Prostate gland (tissue), 2 donors: ENCODE results near the gene PRRX1. TPM values are rescaled to one million over a fixed set of nuclear protein-coding genes. Genes with fewer than 3 reads are reported as not detected.

Source experiments
- DNase-seq: peaks from one replicate; pipeline ENCODE4 v3.0.0-alpha.2; 2019; ENCODE audit warnings: low spot score
- H3K27ac ChIP-seq, 2 donors: fragments of 200-600 bp; sonication (generic); 2 replicates each; pipeline ENCODE4 v1.5.1; 2017 to 2019
- H3K27me3 ChIP-seq: fragments of 200-600 bp; sonication (generic); replicated peaks from 2 replicates; pipeline ENCODE4 v1.5.1; 2019; ENCODE audit not compliant: insufficient read depth
- H3K36me3 ChIP-seq, 2 donors: fragments of 200-600 bp; sonication (generic); 1 replicate in 1 of 2; 2 replicates in 1 of 2; pipeline versions ENCODE4 v1.5.1 to v1.8.1; 2017 to 2019
- H3K4me1 ChIP-seq: fragments of 200-600 bp; sonication (generic); replicated peaks from 2 replicates; pipeline ENCODE4 v1.5.1; 2019
- H3K4me3 ChIP-seq, 2 donors: fragments of 200-600 bp; sonication (generic); 2 replicates each; pipeline ENCODE4 v1.5.1; 2017 to 2019
- H3K9me3 ChIP-seq: fragments of 200-600 bp; sonication (generic); 2 replicates; pipeline ENCODE4 v1.5.1; 2017
- POLR2A ChIP-seq: fragments of 450-650 bp; IDR thresholded peaks from one replicate; pipeline ENCODE4 v1.6.1; 2016; ENCODE audit warnings: antibody characterized with exemption, mild to moderate bottlenecking
- POLR2AphosphoS5 ChIP-seq: sonication (generic); formaldehyde crosslinking; IDR thresholded peaks from one replicate; pipeline ENCODE4 v1.6.1; 2017; ENCODE audit warnings: antibody characterized with exemption
- WGBS: methylation state at CpG from one replicate; pipeline ENCODE4 v1.1.5; 2018; 5-methylcytosine and 5-hydroxymethylcytosine counted together
- intact Hi-C: fragments of 100-400 bp; cut with DNase I; formaldehyde crosslinking; loops from one replicate; pipeline ENCODE4 v1.14.2; 2022
- total RNA-seq, 2 donors: library from RNA; depleted of rRNA; stranded (reverse); fragments of >200 nt; gene quantifications; one replicate each; pipeline ENCODE4 v1.1.0, GENCODE V29; 2016
- TF ChIP-seq, protein P1 (sequence below), 4 experiments: fragments of 200-600 bp in 2 of 4; fragments of 450-650 bp in 2 of 4; sonication (generic) in 2 of 4; IDR thresholded peaks; 1 replicate in 3 of 4; 2 replicates in 1 of 4; pipeline ENCODE4 v1.5.1; 2016 to 2019; ENCODE audit warnings: antibody characterized with exemption in 4 of 4, mild to moderate bottlenecking in 2 of 4, moderate library complexity in 2 of 4

Gene PRRX1
- total RNA-seq, 2 donors from 2014 or later: 7.0 to 35.2 TPM

DNA sequence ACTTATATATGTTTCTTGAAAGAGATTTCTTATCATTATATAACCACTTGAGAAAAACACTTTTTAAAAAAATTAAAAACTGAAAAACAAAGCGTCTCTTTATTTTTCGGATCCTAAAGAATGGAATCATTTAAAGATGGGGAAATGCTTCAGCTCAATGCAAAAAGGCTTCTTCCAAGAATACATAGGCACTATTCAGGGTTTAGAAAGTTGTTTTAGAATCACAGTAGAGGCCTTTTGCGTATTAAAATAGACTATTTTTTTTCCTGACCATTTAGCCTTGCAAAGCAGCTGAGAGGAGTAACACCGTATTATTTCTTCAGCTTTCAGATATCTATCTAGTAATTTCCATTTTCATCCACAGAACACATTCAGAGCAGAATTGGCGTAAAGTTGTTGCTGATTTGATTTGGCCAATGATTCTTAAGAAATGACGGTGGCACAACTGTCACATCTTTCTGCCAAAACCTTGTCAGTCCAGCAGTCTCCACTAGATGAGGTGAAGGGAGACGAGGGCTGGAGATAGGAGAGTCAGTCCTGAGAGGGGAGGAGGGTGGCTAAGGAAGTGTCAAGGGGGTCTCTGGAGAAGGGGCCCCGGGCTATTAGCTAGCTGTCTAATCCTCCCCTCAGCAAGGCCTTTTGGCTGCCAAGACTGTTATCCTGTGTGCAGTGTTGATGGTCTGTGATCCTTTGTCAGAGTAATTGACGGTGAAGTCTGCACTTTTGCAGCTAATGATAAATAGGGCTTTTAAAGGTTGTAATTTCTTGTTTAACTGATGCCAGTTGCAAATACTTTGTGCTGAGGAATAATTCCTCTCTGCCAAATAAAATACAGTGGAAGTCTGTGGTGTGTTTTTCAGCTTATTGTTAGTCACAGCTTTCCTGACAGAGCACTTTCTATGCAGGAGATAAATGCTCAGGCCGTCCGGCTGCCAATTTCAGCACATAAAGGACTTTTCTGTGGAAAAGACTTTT is 34.7 kb downstream of the PRRX1 start:
- WGBS: 39% methylated on average over 11 of the region's 11 CpGs

DNA sequence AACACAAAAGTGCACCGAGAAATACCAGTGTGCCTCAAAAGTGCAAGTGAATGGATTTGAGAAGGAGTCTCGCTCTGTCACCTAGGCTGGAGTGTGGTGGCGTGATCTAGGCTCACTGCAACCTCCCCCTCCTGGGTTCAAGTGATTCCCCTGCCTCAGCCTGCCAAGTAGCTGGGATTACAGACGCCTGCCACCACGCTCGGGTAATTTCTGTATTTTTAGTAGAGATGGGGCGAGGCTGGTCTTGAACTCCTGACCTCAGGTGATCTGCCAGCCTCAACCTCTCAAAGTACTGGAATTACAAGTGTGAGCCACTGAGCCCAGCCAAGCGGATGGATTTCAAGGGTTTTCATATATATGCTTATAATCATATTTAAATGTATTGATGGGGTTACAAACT is 35.8 kb downstream of the PRRX1 start:
- TF ChIP-seq, protein P1, sequence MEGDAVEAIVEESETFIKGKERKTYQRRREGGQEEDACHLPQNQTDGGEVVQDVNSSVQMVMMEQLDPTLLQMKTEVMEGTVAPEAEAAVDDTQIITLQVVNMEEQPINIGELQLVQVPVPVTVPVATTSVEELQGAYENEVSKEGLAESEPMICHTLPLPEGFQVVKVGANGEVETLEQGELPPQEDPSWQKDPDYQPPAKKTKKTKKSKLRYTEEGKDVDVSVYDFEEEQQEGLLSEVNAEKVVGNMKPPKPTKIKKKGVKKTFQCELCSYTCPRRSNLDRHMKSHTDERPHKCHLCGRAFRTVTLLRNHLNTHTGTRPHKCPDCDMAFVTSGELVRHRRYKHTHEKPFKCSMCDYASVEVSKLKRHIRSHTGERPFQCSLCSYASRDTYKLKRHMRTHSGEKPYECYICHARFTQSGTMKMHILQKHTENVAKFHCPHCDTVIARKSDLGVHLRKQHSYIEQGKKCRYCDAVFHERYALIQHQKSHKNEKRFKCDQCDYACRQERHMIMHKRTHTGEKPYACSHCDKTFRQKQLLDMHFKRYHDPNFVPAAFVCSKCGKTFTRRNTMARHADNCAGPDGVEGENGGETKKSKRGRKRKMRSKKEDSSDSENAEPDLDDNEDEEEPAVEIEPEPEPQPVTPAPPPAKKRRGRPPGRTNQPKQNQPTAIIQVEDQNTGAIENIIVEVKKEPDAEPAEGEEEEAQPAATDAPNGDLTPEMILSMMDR (IDR thresholded peaks at IDR 0.05): no peak
- TF ChIP-seq POLR2A (no peak), POLR2AphosphoS5 (no peak)
- H3K4me3 ChIP-seq: no peak overlapping the region
- WGBS: 86% methylated on average over 8 of the region's 8 CpGs
- no peak overlapping the region for H3K27ac ChIP-seq
- DNase-seq: no peak
- H3K36me3 ChIP-seq: no peaks in the 10 kb centered on the region
- H3K9me3 ChIP-seq: no peaks in the 10 kb centered on the region
- no peaks in the 10 kb centered on the region for H3K27me3 ChIP-seq
- intact Hi-C loops: no loop called here
- no peaks in the 10 kb centered on the region for H3K4me1 ChIP-seq

More for the DNA sequence above, 34.7 kb downstream of the PRRX1 start:
- no peaks in the 10 kb centered on the region for H3K9me3 ChIP-seq
- TF ChIP-seq, protein P1 (IDR thresholded peaks at IDR 0.05): no peak
- TF ChIP-seq POLR2AphosphoS5 (no peak), POLR2A (no peak)
- DNase-seq: no peak
- no peaks in the 10 kb centered on the region for H3K36me3 ChIP-seq
- no peak overlapping the region for H3K27ac ChIP-seq
- no peak overlapping the region for H3K4me3 ChIP-seq
- H3K4me1 ChIP-seq: no peaks in the 10 kb centered on the region
- intact Hi-C loops: no loop called here
- H3K27me3 ChIP-seq: no peaks in the 10 kb centered on the region

GRCh38 chr1:170700842-170701615 is 37.1 kb downstream of the PRRX1 start:
- Histone ChIP-seq H3K27me3 (no peaks in the 10 kb centered on the region), H3K4me3 (no peak overlapping the region), H3K36me3 (no peaks in the 10 kb centered on the region), H3K9me3 (no peaks in the 10 kb centered on the region), H3K27ac (no peak overlapping the region), H3K4me1 (no peaks in the 10 kb centered on the region)
- TF ChIP-seq, protein P1 (IDR thresholded peaks at IDR 0.05): no peak
- TF ChIP-seq POLR2AphosphoS5: no peak
- no peak for TF ChIP-seq POLR2A
- intact Hi-C loops: no loop called here
- 88% methylated on average over 1 of the region's 1 CpG for WGBS
- DNase-seq: no peak

- Histone ChIP-seq H3K36me3 (no peaks in the 10 kb centered on the region), H3K9me3 (no peaks in the 10 kb centered on the region), H3K4me1 (no peaks in the 10 kb centered on the region), H3K27me3 (no peaks in the 10 kb centered on the region), H3K27ac (no peak overlapping the region), H3K4me3 (no peak overlapping the region)
- 84% methylated on average over 12 of the region's 12 CpGs for WGBS
- TF ChIP-seq, protein P1 (IDR thresholded peaks at IDR 0.05): no peak
- DNase-seq: no peak
- intact Hi-C loops: no loop called here
Observed at GRCh38 chr1:170701962-170702361, 38.0 kb downstream of the PRRX1 start.
